GM18868 (cell line): ENCODE measurements around the gene CEACAM19.

ENCODE experiments used
- ATAC-seq: cut with Tn5 transposase; IDR thresholded peaks from one replicate; pipeline ENCODE4 v1.9.1; 2021; ENCODE audit warnings: mild to moderate bottlenecking, moderate library complexity; ENCODE audit not compliant: unreplicated experiment

Gene CEACAM19

DNA sequence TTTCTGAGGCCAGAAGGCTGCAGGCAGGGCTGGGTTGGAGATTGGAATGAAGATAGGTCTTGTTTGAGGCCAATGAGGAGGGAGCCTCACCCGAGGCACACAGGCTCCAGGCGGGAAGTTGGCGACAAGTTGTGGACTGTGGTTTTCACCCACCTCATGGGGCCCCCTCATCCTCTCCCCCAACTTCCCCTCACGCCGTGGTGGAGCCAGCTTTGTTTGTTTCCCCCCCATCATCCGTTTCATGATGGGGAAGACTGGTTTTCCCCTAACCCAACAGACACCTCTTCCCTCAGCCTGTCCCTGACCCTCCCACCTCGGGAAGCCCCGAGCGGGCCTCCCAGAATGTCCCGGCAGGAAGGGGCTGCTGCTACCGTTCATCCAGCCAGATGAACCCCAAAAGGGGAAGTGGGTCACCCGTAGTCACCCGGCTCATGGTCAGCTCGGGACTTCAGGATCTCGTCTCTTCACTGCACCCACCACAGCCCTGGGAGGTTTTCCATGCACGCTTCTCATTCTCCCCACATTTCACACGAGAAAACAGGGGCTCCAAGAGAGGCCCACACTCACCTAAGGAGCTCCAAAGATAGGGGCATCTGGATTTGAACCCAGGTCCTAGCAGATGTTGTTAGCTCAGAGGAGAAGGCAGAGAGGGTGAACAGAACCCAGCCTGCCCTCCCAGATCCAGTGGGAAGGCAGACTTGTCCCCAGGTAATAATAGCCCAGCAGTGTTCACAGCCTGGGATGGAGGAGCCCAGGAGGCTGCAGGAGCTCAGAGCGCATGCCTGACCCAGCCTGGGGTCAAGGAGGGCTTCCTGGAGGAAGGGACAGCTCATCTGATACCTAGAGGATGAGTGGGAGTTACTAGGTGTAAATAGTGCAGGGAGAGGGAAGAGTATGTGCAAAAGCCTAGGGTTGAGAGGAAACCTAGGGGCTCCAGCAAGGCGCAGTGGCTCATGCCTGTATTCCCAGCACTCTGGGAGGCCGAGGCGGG lies 51.1 kb downstream of the CEACAM19 start:
- no peak for ATAC-seq

DNA sequence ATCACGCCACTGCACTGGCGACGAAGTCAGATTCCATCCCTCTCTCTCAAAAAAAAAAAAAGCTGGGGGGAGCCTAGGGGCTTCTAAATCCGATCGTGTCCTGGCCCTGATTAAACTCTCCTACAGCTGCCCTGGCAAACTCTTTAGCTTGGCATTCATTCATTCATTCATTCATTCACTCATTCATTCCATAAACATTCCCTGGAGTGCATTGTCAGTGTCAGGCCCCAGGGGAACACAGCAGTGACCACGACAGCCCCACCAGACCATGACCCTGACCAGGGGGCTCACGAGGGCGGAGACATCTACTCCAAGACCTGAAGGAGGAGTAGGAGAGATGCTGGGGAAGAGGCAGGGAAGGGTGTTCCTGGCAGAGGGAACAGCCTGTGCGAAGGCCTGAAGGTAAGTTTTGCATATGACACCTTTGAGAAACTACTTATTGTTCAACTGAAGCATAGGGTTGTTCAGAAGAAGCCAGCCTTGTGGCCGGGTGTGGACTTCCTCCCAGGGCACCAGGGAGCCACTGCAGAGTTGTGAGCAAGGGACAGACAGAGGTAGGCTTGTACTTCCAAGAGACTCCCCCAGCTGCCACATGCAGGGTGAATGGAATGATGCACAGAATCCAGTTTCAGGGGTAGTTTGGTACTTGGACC lies 52.1 kb downstream of the CEACAM19 start:
- ATAC-seq = no peak

DNA sequence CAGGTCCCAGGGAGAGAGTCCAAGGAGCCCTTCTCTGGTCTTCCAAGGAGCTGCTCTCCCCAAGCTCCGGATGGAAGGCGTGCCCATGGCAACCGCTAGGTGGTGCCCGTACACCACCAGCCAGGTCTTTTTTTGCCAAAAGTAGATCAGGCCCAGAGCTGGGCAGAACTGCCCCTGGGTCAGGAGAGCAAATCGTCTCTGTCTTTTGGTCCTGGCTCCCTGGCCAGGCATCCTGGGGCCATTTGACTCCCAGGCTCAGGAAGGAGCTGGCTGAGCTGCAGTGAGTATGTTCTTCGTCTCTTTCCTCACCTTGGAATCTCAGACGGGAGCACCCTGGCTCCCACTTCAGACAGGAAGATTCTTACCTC lies 52.7 kb downstream of the CEACAM19 start:
- no peak for ATAC-seq

DNA sequence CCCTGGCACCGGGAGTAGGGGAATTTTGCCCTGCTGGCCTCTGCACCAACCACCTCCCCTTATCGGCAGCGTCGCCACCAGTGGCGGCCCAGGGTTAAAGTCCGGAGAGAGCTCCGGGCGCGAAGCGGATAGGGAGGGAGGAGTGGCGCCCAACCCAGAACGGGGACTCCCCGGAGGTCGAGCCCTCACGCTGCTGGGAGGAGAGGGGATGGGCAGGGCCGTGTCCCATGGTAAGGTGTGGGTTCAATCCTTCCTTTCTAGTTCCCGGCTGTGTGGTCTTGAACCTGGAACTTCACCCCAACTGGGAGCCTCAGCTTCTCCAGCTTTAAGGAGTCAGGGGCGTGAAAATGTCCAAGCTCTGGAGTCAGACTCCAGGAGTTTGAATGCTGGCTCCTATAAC lies 54.0 kb downstream of the CEACAM19 start:
- no peak for ATAC-seq

DNA sequence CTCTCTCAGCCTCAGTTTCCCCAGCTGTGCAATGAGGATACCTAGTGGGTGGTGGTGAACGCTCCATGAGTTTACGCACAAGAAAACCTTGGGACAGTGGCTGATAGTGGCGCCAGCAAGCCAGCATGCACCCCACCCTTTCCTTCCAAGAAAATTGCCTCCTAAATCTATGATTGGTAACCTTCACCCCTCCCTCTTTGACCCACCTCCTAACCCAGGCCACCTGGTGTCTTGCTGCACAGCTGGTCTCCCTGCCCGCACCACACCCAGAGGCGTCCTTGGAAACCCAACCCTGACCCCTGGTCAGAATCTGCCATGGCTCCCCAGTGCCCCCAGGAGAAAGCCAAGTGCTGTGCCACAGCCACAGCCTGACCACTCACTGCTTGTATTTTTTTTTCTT lies 54.4 kb downstream of the CEACAM19 start:
- no peak for ATAC-seq

DNA sequence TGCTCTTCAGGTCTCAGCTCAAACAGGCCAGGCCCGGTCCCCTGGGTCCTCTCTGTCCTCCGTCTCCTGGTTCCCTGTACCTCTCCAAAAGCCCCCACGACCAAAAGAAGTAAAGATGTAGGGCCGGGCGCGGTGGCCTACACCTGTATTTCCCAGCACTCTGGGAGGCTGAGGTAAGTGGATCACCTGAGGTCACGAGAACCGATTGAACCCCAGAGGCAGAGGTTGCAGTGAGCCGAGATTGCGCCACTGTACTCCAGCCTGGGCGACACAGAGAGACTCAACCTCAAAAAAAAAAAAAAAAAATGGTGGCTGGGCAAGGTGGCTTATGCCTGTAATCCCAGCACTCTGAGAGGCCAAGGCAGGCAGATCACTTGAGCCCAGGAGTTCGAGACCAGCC lies 55.2 kb downstream of the CEACAM19 start:
- ATAC-seq = no peak

DNA sequence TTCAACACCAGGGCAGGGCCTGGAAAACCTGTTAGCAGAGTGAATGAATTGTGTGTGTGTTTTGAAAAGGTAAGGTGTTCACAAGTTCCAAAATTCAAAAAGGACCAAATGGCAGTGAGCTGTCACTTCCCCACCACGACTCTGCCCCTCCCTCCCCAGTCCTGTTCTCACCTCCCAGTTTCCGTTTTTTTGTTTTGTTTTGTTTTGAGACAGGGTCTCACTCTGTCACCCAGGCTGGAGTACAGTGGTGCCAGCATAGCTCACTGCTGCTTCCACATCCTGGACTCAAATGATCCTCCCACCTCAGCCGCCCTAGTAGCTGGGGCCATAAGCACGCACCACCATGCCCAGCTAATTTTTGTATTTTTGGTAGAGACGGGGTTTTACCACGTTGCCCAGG lies 56.9 kb downstream of the CEACAM19 start:
- no peak for ATAC-seq

DNA sequence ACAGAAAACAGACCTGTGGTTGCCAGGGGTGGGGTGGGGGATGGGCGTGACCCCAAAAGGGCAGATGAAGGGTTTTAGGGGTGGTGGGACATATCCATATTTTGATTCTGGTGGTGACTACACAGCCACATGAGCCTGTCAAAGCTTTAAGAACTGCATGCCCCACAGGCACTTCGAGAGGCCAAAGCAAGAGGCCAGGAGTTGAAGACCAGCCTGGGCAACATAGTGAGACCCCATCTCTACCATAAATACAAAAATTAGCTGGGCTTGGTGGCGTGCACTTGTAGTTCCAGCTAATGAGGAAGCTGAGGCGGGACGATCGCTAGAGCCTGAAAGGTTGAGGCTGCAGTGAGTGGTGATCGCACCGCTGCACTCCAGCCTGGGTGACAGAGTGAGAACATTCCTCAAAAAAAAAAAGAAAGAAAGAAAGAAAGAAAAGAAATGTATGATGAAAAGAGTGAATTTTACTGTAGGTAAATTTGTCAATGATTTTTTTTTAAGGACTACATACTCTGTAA lies 58.3 kb downstream of the CEACAM19 start:
- no peak for ATAC-seq

DNA sequence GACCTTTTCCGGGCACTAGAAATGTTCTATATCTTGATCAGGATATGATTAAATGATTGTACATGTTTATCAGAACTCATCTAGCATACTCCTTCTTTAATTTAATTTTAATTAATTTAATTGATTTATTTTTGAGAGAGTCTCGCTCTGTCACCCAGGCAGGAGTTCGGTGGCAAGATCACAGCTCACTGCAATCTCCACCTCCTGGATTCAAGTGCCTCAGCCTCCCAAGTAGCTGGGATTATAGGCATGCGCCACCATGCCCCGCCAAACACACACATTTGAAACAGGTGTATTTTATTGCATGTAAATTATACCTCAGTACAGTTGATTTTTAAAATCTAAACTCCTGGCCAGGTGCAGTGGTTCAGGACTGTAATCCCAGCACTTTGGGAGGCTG lies 59.8 kb downstream of the CEACAM19 start:
- no peak for ATAC-seq

DNA sequence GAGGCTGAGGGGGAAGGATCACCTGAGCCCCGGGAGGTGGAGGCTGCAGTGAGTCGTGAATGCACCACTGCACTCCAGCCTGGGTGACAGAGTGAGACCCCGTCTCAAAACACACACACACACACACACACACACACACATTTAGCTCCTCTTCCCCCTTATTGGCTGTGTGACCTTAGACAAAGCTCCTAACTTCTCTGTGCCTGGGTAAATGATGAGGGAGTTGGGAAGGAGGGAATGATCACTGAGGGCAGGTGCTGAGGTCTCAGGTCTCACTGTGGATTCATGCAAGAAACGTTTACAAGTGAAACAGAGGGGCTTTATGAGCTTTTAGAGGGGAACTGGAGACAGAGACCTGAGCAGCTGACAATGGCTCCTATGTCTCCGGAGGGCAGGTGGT lies 60.3 kb downstream of the CEACAM19 start:
- no peak for ATAC-seq

DNA sequence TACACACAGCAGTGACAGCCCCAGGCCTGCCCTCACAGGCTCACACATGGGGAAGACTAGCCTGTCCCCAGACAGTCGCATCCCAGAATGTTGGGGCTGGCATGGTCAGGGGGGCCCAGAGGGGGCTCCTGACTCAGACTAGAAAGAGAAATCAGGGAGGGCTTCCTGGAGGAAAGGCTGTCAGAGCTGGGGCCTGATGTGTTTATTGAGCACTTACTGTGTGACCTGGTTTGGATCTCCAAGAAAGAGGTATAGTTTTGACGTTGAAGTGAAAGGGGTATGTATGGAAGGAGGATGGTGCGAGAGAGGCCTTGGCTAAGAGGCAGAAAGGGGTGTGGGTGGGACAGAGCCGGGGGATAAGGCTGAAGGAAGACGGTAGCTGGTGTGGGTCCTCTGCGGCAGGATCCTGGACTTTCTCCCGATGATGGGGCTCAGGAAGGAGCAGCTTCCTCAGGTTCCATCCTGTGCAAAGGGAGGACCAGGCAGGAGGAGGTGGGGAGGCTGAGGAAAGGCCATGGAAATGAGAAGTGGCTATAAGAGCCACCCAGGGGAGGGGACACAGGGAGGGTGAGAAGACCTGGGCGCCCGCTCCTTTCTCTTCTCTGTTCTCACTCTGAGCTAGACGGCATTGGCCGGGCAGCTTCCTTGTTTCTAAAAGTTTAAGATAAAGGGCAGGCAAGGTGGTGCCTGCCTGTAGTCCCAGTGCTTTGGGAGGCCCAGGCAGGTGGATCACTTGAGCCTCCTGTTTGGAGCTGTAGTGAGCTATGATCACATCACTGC lies 61.1 kb downstream of the CEACAM19 start:
- no peak for ATAC-seq
